ENCODE measurements around the gene GOT1.

GOT1 gene

DNA sequence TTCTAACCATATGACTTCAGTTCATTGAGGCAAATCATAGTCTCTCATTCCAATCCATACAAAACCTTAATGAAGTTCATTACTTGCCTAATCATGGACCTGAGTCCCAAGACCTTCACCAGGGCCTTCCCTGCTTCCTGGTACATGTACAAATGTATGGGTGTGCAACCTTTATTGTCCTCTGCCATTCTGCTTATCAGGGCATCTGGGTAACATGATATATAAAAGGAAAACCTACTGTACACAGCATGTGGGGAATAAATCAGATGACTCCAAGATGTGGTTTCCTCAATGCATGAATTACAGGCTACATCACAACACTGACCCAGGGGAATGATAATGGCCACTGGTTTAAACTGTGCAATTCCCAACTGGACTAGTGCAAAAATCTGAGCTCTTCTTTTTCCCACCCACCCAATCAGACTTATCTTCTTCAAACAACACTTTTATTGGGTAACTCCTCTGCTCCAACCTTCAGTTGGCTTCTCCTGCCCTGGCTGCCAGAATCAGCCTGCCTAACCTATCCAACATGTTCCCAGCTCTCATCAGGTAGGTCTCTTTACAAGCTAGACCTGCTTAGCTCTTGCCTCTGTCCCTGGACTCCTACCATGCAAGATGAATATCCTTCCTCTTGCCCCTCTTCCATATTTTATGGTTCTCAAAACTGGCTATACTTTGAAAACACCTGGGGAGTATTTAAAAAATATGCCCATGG, 11.4 kb downstream of the GOT1 start:
- peaks cover 10% of the 10 kb centered on the region for H3K36me3 ChIP-seq (ENCODE audit: control insufficient read depth, insufficient read depth, low read length)
- H3K4me1 ChIP-seq (ENCODE audit: control insufficient read depth, insufficient read depth, low read length) = no peaks in the 10 kb centered on the region
- no peaks in the 10 kb centered on the region for H3K9me3 ChIP-seq (ENCODE audit: control insufficient read depth, insufficient read depth, low read length)
- H3K27me3 ChIP-seq (ENCODE audit: control insufficient read depth, insufficient read depth, low read length) = no peaks in the 10 kb centered on the region
- no peak overlapping the region for H3K4me3 ChIP-seq (ENCODE audit: low read depth, low read length)
- no peak overlapping the region for H3K9ac ChIP-seq (ENCODE audit: low read depth, low read length)

DNA sequence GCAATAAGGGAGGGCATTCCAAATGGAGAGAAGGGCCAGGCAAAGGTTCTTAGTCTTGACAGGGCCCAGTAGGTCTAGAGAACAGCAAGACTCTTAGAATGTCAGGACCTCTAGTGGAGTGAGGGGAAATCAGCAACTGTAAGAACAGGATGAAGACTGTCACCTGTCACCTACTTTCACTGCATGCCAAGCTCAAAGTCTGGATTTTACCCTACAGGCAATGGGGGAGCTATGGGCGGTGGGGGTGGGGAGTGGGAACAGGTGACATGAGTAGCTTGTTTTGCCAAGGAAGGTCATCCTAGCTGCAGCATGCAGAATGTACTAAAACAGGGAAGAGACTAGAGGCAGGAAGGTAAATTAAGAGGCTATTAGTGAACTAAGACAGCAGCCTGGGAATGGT, 18.3 kb downstream of the GOT1 start:
- Histone ChIP-seq H3K4me1 (ENCODE audit: control insufficient read depth, insufficient read depth, low read length) (no peaks in the 10 kb centered on the region), H3K27me3 (ENCODE audit: control insufficient read depth, insufficient read depth, low read length) (no peaks in the 10 kb centered on the region), H3K4me3 (ENCODE audit: low read depth, low read length) (no peak overlapping the region), H3K9me3 (ENCODE audit: control insufficient read depth, insufficient read depth, low read length) (no peaks in the 10 kb centered on the region), H3K9ac (ENCODE audit: low read depth, low read length) (no peak overlapping the region), H3K36me3 (ENCODE audit: control insufficient read depth, insufficient read depth, low read length) (peaks cover 2% of the 10 kb centered on the region)

DNA sequence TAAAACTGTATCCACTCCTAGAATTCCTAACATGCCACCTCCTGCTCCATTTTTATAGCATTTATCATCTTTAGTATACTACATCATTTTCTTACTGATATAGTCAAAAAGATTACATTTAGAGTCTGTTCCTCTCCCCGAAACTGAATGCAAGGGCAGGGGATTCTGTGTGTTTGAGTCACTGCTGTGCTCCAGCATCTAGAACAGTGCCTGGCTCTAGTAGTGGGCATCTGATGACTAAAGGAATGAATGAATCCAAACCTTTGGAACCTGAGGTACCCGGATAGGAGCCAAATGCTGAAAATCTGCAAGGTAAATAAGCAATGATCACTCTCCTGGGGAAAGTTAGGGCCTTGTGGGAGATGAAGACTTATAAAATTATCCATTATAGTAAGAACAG, 18.9 kb downstream of the GOT1 start:
- H3K4me1 ChIP-seq (ENCODE audit: control insufficient read depth, insufficient read depth, low read length) = no peaks in the 10 kb centered on the region
- no peak overlapping the region for H3K9ac ChIP-seq (ENCODE audit: low read depth, low read length)
- H3K36me3 ChIP-seq (ENCODE audit: control insufficient read depth, insufficient read depth, low read length) = peaks cover 2% of the 10 kb centered on the region
- no peaks in the 10 kb centered on the region for H3K9me3 ChIP-seq (ENCODE audit: control insufficient read depth, insufficient read depth, low read length)
- H3K4me3 ChIP-seq (ENCODE audit: low read depth, low read length) = no peak overlapping the region
- H3K27me3 ChIP-seq (ENCODE audit: control insufficient read depth, insufficient read depth, low read length) = no peaks in the 10 kb centered on the region

DNA sequence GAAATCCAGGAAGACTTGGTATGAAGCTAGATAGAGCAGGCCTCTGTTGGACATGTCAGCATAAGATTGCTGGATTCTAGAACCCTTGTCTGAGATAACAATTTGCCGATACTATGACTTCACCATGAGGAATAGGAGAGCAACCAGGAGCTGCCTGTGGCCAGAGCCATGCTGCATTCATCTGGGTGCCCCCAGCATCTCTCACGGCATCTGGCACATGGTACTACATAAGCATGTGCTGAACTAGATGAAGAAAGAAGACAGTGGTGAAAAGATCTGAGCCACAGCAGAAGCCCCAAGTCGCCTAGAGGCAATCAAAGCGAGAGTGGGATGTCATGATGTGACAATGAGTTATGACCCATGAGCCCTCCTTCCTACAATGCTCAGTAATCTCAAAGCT, 19.5 kb downstream of the GOT1 start:
- peaks cover 8% of the 10 kb centered on the region for H3K36me3 ChIP-seq (ENCODE audit: control insufficient read depth, insufficient read depth, low read length)
- no peaks in the 10 kb centered on the region for H3K4me1 ChIP-seq (ENCODE audit: control insufficient read depth, insufficient read depth, low read length)
- H3K4me3 ChIP-seq (ENCODE audit: low read depth, low read length) = no peak overlapping the region
- H3K9me3 ChIP-seq (ENCODE audit: control insufficient read depth, insufficient read depth, low read length) = no peaks in the 10 kb centered on the region
- H3K27me3 ChIP-seq (ENCODE audit: control insufficient read depth, insufficient read depth, low read length) = no peaks in the 10 kb centered on the region
- no peak overlapping the region for H3K9ac ChIP-seq (ENCODE audit: low read depth, low read length)

DNA sequence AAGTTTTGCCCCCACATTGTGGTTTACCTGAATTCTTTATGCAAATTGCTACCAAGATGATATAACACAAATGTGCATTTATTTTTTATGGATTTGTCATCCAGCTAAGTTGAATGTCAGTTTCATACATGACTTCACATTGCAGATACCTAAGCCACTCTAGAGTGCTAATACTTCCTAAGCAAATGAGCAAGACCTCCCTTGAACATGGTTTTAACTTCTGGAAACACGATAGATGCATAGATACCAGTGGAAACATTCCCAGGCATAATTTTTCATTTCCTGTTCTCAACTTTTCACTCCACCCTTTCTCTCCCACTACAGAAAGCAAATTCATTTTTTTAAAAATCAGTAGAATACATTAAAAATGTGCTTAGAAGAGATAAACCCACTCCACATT, 20.3 kb downstream of the GOT1 start:
- Histone ChIP-seq H3K27me3 (ENCODE audit: control insufficient read depth, insufficient read depth, low read length) (no peaks in the 10 kb centered on the region), H3K9me3 (ENCODE audit: control insufficient read depth, insufficient read depth, low read length) (no peaks in the 10 kb centered on the region), H3K4me1 (ENCODE audit: control insufficient read depth, insufficient read depth, low read length) (no peaks in the 10 kb centered on the region), H3K9ac (ENCODE audit: low read depth, low read length) (no peak overlapping the region), H3K36me3 (ENCODE audit: control insufficient read depth, insufficient read depth, low read length) (peaks cover 12% of the 10 kb centered on the region), H3K4me3 (ENCODE audit: low read depth, low read length) (no peak overlapping the region)

DNA sequence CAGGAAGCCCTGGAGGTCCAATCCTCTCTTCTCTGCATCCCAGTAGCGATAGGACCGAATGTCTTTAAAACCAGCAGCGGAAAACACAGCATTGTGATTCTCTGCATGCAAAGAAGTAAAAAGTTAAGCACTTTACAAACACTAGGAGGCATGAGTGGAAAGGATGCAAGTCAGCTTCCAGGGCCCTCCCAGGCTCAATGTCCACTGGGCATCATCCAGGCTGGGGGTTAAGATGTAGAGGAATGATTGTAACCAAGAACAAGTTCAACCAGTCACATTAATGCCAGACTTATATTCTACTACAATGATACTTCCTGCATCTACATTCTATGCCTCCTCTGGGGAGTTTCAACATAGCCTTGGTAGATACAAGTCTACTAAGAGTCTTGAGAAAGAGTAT, 24.3 kb downstream of the GOT1 start:
- Histone ChIP-seq H3K27me3 (ENCODE audit: control insufficient read depth, insufficient read depth, low read length) (no peaks in the 10 kb centered on the region), H3K36me3 (ENCODE audit: control insufficient read depth, insufficient read depth, low read length) (peaks cover 20% of the 10 kb centered on the region), H3K4me3 (ENCODE audit: low read depth, low read length) (no peak overlapping the region), H3K4me1 (ENCODE audit: control insufficient read depth, insufficient read depth, low read length) (no peaks in the 10 kb centered on the region), H3K9me3 (ENCODE audit: control insufficient read depth, insufficient read depth, low read length) (no peaks in the 10 kb centered on the region), H3K9ac (ENCODE audit: low read depth, low read length) (no peak overlapping the region)

DNA sequence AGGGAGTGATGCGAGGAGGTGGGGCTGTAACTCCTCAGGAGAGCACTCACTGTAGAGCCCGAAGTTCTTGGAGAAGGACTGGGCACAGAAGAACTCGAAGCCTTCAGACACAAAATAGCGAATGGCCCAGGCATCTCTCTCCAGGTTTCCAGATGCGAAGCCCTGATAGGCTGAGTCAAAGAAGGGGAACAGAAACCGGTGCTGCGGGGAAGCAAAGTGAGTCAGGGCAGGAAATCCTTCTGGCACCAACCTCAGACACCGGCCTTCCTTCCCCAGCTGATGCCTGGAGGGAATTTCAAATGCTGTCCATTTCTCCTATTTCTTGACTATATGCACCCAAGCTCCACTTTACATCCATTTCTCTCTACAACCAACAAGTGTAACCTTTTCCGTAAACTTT, 26.8 kb downstream of the GOT1 start:
- peaks cover 18% of the 10 kb centered on the region for H3K36me3 ChIP-seq (ENCODE audit: control insufficient read depth, insufficient read depth, low read length)
- H3K4me1 ChIP-seq (ENCODE audit: control insufficient read depth, insufficient read depth, low read length) = no peaks in the 10 kb centered on the region
- no peak overlapping the region for H3K4me3 ChIP-seq (ENCODE audit: low read depth, low read length)
- no peak overlapping the region for H3K9ac ChIP-seq (ENCODE audit: low read depth, low read length)
- H3K27me3 ChIP-seq (ENCODE audit: control insufficient read depth, insufficient read depth, low read length) = no peaks in the 10 kb centered on the region
- H3K9me3 ChIP-seq (ENCODE audit: control insufficient read depth, insufficient read depth, low read length) = no peaks in the 10 kb centered on the region

DNA sequence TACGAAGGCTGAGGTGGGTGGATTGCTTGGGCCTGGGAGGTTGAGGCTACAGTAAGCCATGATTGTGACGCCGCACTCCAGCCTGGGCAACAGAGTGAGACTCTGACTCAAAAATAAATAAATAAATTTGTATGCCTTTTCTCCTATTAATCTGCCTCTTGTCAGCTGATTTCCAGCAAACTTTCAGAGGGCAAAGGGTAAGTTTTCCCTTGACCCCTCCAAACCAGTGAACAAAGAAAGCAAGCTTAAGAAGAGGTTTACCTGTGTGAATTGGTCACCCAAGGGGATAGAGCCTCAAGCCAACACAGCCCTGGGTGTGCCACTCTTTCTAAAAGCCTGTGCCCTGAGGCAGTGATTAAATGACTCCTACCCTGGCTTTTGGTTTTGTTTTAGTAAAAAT, 30.8 kb downstream of the GOT1 start:
- Histone ChIP-seq H3K4me3 (ENCODE audit: low read depth, low read length) (no peak overlapping the region), H3K36me3 (ENCODE audit: control insufficient read depth, insufficient read depth, low read length) (peaks cover 13% of the 10 kb centered on the region), H3K9ac (ENCODE audit: low read depth, low read length) (no peak overlapping the region), H3K27me3 (ENCODE audit: control insufficient read depth, insufficient read depth, low read length) (no peaks in the 10 kb centered on the region), H3K9me3 (ENCODE audit: control insufficient read depth, insufficient read depth, low read length) (no peaks in the 10 kb centered on the region), H3K4me1 (ENCODE audit: control insufficient read depth, insufficient read depth, low read length) (peaks cover 9% of the 10 kb centered on the region)

DNA sequence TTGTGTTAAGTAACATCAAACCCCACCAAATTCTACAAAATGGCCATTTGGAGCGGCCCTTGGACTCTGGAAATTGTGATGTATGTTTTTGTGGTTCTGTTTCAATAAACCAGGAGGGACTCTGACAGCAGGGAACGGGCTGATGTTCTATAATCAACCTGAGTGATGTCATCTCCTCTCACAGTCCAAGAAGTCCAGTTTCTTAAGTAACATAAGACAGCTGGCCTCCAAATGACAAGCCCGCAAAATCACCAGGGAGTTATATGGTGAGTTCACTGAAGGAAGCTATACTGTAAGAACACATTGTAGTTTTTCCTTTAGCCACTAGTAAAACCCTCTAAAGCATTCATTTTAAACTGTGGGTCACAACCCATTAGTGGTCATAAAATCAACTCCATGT, 34.0 kb downstream of the GOT1 start:
- H3K27me3 ChIP-seq (ENCODE audit: control insufficient read depth, insufficient read depth, low read length) = no peaks in the 10 kb centered on the region
- H3K9ac ChIP-seq (ENCODE audit: low read depth, low read length) = no peak overlapping the region
- no peaks in the 10 kb centered on the region for H3K9me3 ChIP-seq (ENCODE audit: control insufficient read depth, insufficient read depth, low read length)
- H3K4me1 ChIP-seq (ENCODE audit: control insufficient read depth, insufficient read depth, low read length) = peaks cover 21% of the 10 kb centered on the region
- peaks cover 5% of the 10 kb centered on the region for H3K36me3 ChIP-seq (ENCODE audit: control insufficient read depth, insufficient read depth, low read length)
- H3K4me3 ChIP-seq (ENCODE audit: low read depth, low read length) = no peak overlapping the region

DNA sequence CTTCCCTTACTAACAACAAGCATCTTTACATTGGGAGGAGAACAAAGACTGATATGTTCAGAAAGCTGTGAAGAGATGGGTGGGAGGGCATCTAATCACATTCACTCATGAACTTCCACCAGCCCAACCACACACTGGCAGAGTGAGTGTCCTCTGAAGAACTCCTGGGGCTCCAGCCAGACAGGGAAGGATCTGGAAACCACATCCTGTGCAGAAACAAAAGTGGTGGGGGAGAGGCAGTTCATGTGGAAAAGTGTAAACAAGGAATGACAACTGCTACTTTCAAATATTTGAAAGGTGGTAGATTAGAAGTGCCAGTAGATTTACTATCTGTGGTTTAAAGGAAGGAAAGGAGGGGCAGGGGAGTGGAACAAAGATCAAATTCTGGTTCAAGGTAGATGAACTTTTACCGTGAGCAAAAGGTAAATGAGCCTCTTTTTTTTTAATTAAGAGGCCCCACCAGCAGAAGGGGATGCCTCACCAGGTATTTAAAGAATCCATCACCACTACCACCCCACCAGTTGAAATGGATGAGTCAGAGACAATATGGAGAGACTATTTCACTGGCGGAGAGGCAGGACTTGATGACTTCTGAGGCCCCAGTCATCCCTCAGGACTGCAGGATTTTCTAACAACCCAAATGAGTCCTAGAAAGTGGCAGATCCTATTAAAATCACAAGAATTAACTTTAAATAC, 34.5 kb downstream of the GOT1 start:
- no peaks in the 10 kb centered on the region for H3K27me3 ChIP-seq (ENCODE audit: control insufficient read depth, insufficient read depth, low read length)
- H3K36me3 ChIP-seq (ENCODE audit: control insufficient read depth, insufficient read depth, low read length) = peaks cover 5% of the 10 kb centered on the region
- H3K4me1 ChIP-seq (ENCODE audit: control insufficient read depth, insufficient read depth, low read length) = peaks cover 21% of the 10 kb centered on the region
- H3K9ac ChIP-seq (ENCODE audit: low read depth, low read length) = no peak overlapping the region
- no peak overlapping the region for H3K4me3 ChIP-seq (ENCODE audit: low read depth, low read length)
- no peaks in the 10 kb centered on the region for H3K9me3 ChIP-seq (ENCODE audit: control insufficient read depth, insufficient read depth, low read length)

DNA sequence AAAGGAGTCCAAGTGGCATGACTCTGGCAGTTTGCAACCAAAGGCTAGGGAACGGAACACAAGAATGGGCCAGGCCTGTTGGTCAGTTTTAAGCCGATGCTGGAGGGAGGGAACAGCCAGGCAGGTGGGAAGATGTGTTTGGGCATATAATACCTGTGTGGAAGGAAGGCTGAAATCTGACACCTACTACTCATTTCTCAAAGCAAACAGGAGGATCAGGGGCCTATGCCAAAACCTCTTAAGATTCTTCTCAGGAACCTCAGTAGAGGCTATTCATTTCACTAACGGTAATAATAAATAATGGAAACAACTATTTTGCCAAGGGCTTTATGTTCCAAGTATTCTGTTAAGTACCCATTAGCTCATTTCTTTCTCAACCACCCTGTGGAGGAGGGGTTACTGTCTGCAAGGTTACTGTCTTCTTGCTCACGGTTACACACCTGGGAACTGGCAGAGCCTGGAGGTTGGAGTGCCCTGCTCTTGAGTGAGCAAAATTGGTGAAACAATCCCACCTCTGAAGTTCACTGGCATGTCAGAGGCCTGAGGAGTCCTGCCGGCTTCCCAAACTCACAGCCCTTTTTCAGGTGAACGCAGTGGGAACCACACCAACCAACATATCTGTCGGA, 35.5 kb downstream of the GOT1 start:
- Histone ChIP-seq H3K9me3 (ENCODE audit: control insufficient read depth, insufficient read depth, low read length) (no peaks in the 10 kb centered on the region), H3K9ac (ENCODE audit: low read depth, low read length) (no peak overlapping the region), H3K27me3 (ENCODE audit: control insufficient read depth, insufficient read depth, low read length) (no peaks in the 10 kb centered on the region), H3K4me1 (ENCODE audit: control insufficient read depth, insufficient read depth, low read length) (peaks cover 21% of the 10 kb centered on the region), H3K36me3 (ENCODE audit: control insufficient read depth, insufficient read depth, low read length) (peaks cover 5% of the 10 kb centered on the region), H3K4me3 (ENCODE audit: low read depth, low read length) (no peak overlapping the region)

DNA sequence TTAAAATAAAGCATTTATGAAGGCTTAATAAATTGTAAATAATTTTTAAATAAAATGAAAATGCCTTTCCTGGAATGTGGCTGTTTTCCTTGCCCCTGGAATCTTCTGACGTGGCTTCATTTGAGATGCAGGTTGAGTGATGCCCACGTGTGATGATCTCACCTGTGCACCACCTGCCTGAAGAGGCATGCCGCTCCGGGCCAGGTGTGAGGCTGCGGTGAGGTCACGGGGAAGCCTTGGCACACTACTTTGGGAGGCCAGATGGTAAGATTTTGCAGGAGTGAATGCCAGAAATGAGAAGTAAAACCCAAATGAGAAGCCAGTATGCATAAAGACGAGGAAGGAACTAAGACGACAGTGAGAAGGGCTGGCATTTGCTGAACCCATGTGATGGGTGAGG, 36.2 kb downstream of the GOT1 start:
- Histone ChIP-seq H3K9ac (ENCODE audit: low read depth, low read length) (no peak overlapping the region), H3K36me3 (ENCODE audit: control insufficient read depth, insufficient read depth, low read length) (peaks cover 5% of the 10 kb centered on the region), H3K4me3 (ENCODE audit: low read depth, low read length) (no peak overlapping the region), H3K27me3 (ENCODE audit: control insufficient read depth, insufficient read depth, low read length) (no peaks in the 10 kb centered on the region), H3K4me1 (ENCODE audit: control insufficient read depth, insufficient read depth, low read length) (peaks cover 21% of the 10 kb centered on the region), H3K9me3 (ENCODE audit: control insufficient read depth, insufficient read depth, low read length) (no peaks in the 10 kb centered on the region)

Measured in iPS-15b (cell line).